Activated T-cell treated with anti-CD3 and anti-CD28 coated beads for 4 hours (primary cell): ENCODE measurements around the gene IBA57.
A peak's percentile ranks its signal among the peaks of the same experiment; 100 is the strongest.
"Not testable (repeated sequence)": the region's sequence is repeated elsewhere in the genome, so short reads cannot be mapped to it uniquely, and the experiment has no call there.

Experiments used
- DNase-seq: peaks from one replicate; pipeline ENCODE4 v3.0.0-alpha.2; 2020

Gene IBA57

GRCh38 chr1:228157729-228158126 is 7.9 kb upstream of the IBA57 start:
- DNase-seq: no peak

DNA sequence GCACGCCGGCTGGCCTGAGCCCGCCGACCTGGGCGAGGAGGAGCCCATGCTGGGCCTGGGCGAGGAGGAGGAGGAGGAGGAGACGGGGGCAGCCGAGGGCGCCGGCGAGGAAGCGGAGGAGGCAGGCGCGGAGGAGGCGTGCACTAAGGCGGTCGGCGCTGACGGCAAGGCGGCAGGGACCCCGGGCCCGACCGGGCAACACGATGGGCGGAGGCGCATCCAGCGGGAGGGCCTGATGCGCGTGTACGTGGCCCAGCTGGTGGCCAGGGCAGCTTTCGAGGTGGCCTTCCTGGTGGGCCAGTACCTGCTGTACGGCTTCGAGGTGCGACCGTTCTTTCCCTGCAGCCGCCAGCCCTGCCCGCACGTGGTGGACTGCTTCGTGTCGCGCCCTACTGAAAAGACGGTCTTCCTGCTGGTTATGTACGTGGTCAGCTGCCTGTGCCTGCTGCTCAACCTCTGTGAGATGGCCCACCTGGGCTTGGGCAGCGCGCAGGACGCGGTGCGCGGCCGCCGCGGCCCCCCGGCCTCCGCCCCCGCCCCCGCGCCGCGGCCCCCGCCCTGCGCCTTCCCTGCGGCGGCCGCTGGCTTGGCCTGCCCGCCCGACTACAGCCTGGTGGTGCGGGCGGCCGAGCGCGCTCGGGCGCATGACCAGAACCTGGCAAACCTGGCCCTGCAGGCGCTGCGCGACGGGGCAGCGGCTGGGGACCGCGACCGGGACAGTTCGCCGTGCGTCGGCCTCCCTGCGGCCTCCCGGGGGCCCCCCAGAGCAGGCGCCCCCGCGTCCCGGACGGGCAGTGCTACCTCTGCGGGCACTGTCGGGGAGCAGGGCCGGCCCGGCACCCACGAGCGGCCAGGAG is 7.2 kb upstream of the IBA57 start:
- no peak for DNase-seq

- DNase-seq: no peak
These were observed 6.5 kb upstream of the IBA57 start for GRCh38 chr1:228159008-228159665.

GRCh38 chr1:228160201-228160761 is 5.3 kb upstream of the IBA57 start:
- no peak for DNase-seq

DNA sequence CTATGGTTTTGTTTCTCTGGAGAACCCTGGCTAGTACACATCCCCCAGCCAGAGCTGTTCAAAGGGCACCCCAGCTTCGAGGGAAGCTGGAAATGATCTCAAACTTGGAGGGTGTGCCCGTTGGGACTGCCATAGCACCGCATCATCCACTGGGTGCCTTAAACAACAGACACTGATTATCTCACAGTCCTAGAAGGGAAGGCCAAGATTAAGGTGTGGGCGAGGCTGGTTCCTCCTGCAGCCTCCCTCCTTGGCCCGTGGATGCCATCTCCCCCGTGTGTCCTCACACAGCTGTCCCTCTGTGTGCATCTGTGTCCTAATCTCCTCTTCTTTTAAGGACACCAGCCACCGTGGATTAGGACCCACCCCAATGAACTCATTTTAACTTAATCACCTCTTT is 4.2 kb upstream of the IBA57 start:
- DNase-seq: no peak

- no peak for DNase-seq
These were observed 3.7 kb upstream of the IBA57 start for GRCh38 chr1:228161866-228162265.

DNA sequence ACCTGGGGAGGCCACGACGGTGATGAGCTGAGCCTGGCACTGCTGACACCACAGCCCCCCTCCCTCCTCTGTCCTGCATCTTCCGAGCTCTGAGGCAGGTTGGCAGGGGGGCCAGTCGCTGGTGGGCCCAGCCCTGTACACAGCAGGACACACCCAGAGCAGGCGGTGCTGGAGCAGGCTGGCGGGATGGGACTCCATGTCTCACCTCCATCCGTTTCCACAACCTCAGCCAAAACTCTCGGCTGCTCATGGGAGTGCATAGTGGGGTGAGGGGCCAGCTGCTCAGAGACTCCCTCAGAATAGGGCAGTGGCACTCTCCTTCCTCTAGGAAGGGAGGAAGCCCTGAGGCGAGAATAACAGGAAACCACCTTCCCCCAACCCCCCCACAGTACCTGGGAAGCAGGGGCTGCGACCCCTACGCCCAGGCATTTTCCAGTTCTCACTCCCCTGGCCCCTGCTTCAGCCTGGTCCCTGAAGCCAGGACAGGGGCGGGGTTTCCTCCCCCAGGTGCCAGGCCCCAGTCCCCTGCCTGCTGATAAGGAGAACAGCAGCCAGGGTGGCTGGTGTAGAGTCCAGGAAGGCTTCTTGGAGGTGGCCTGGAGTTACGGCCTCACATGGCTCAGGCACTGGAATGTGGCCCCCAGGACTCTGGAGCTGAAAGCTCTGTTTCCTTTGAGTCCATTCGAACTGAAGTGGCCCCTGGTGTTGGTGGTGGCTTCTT is 3.2 kb upstream of the IBA57 start:
- no peak for DNase-seq

DNA sequence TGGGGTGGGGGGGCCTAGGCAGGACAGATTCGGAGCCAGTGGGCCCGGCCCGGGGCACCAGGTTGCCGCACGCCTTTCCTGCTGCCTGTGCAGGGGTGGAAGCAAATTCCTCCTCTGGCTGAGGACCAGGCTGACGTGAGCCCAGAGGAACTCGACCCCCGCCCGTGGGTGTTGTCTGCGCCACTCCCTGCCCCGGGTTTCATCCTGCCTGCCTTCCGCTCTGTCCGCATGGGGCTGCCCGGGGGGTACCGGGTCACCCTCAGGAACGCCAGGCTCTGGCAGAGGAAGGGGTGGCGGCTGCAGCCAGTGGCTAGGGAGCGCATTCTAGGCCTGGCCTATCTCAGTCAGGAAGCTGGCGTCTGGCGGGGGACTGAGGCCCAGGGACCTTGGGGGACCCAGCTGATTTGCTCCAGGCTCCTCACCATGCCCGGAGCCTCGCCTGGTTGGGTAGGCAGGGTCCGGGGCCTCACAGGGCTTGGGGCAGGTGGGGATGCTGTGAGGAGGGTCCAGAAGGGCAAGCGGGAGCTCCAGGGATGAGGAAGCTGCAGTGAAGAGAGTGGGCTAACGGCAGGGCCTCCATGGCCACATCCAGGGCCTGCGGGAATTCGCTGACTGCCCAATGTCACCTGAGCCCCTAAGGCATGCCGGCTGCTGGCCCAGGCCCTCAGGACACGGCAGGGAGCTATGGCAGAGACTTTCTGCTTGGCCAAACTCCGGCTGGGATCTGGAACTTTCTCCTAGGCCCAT is 2.4 kb upstream of the IBA57 start:
- no peak for DNase-seq

- DNase-seq: no peak
These were observed 1.7 kb upstream of the IBA57 start for GRCh38 chr1:228163776-228164519.

DNA sequence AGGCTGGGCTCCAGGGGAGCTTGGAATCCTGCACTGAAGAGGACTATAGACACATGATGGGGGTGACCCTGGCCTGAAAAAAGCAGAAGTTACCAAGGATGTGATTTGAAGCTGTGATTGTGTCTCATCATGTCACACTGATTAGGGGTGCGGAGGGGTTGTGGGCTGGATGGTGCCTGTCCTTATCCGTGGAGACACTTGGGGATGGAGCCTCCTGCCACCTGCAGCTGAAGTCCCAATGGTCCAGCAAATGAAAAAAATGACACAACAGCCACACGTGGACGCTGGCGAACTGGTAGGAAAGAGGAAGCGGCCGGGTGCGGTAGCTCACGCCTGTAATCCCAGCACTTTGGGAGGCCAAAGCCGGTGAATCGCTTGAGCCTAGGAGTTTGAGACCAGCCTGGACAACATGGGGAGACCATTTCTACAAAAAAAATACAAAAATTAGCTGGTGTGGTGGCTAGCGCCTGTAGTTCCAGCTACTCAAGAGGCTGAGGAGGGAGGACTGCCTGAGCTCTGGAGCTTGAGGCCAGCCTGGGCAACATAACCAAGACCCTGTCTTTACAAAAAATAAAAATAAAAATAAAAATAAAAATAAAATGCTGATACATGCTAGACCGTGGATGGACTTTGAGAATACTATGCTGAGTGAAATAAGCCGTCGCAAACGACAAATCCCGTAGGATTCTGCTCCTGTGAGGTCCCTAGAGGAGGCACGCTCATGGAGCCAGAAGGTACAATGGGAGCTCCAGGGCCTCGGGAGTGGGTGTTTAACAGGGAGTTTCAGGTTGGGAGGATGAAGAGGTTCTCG is 838 bp upstream of the IBA57 start:
- no peak for DNase-seq

GRCh38 chr1:228166170-228166936 is 749 bp downstream of the IBA57 start:
- peak; percentile 29 for DNase-seq

DNA sequence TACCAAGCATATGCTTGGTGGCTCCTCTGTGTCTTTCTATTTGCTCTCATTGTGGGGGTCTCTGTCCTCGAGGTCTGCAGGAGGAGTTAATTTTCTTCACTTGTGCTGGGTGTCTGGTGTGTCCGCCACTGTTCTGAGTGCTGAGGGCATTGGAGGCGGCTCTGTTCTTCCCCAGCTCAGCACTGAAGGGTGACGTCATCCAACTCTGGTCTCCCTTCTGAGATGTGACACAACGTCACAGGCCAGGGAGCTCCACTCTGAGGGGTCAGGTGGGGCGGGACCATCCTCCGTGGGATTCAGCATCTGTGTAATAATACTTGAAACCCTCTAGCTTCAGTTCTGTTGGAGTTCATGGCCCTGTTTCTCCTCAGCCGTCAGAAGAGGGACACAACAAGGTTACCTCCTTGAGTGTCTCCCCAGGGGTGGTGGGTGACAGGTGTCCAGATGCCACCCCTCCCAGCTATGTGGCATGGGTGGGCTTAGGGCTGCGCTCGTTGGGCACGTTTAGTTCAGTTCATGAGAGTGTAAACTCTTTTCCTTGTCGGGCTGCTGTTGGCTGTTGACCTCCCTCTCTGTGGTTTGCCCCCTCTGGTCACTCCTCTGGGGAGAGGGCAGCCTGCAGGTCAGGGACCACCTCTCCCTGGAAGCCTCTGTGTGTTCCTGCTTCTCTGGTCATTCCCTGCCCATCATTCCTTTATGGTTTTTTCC is 3.1 kb downstream of the IBA57 start:
- no peak for DNase-seq

- DNase-seq: no peak
These were observed 3.7 kb downstream of the IBA57 start for GRCh38 chr1:228169345-228169744.

DNA sequence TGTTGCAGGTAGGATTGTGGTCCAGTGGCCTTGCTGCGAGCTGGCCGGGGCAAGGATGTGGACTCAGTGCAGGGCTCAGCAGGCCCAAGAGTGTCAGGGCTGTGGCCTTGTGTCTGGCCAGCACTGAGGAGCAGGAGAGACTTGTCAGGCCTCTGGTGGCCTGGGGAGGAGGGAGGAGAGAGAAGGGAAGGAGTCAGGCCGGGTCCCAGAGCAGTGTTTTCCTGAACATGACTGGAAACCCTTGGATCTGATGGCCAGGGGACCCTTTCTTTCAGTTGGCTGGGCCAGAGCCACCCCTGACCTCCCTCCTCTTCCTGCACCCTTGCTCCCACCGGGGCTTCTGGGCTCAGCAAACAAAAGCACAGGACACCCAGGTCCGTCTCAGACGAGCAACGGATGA is 5.1 kb downstream of the IBA57 start:
- DNase-seq: no peak

DNA sequence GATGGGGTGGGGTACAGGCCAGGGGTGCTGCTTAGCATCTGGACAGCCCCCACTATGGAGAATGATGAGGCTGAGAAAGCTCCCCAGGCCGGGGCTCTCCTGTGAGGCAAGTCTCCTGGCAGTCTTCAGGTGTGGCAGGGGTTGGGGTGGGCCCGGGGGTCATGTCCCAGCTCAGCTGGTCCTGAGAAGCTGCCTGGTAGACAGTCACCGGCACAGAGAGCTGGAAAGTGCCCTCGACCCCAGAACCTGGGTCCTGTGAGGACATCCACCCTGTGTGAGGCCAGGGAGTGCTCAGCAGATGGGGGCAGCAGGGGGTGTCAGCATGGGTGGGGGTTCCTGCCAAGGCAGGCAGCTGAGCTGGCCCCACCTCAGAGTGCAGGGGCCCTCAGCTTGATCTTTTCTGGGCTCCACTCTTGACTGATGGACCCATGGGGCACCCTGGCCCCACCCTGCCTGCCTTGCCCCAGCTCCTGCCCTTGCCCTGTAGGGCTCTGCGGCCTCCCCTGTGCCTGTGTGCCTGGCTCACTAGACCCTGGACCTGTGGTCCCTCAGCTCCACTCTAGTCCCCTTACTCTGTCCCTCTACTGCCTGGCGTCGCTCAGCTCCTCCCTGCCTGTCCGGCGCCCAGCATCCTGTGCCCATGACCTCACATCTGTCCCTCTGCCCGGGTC is 5.8 kb downstream of the IBA57 start:
- no peak for DNase-seq

DNA sequence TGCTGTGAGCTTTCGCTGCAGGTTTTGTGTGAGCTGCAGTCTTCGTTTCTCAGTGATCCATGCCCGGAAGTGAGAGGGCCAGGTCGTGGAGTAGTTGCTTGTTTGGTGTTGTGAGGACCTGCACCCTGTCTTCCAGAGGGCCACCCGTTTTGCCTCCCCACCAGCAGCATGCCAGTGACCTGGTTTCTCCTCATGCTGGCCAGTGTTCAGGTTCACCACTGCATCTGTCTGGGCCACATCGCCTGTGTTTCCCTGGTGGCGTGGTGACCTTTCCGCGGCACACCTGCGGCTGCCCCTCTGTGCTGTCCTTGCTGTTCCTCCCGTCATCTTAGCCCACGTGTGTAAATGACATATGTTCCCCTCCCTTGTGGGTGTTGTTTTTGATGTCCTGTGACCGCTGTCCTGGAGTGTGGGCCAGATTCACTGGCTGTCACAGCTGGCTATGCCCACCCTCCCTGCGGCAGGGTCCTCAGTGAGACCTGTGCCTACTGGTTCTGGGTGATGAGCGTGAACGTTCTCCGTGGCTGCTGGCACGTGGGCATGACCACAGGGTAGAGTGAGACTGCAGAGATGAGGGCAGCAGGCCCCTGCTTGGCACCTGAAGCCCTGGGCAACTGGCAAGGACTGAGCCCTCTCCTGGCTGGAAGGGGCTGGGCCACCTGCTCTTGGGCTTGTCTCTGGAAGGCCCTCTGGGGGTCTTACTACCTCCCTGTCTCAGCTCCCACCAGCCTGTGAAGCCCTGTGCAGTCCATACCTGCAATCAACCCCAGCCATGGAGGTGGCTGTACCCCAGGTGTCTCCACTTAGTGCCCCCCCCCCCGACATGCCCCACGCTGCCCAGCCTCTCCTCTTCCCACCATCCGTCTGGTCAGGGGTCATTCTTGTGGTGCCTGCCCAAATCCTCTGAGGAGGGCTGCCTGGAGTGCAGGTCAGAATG is 7.3 kb downstream of the IBA57 start:
- no peak for DNase-seq

DNA sequence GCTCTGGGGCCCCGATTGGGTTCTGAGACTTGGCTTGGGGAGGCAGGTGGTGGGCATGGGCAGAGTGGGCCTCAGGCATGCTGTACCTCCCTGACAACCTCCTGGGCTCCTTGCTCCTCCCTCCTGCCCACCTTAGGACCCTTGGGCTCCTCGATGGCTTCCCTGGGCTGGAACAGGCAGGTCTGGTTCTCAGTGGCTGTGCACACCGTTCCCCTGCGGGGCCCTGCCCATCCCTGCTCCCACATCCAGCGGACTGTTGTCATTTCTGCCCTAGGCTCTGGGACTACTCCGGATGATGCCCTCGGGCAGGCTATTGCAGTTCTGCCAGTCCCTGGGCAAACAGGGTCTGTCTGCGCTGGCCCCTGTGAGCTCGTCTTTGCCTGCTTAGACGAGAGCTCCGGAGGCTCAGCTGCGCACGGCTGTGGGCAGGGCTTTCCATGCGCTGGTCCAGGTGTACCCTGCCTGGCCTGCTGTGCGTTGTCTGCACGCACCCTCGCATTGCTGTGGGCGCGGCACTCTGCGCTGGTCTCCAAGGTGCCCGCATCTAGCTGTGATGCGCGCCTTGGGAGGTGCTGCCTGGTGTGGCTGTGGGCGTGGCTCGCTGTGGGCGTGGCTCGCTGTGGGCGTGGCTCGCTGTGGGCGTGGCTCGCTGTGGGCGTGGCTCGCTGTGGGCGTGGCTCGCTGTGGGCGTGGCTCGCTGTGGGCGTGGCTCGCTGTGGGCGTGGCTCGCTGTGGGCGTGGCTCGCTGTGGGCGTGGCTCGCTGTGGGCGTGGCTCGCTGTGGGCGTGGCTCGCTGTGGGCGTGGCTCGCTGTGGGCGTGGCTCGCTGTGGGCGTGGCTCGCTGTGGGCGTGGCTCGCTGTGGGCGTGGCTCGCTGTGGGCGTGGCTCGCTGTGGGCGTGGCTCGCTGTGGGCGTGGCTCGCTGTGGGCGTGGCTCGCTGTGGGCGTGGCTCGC is 8.2 kb downstream of the IBA57 start:
- not testable (repeated sequence) for DNase-seq
